K562 (cell line): Measurements from ENCODE around the gene PEX3. TPM values are rescaled to one million over a fixed set of nuclear protein-coding genes. Genes with fewer than 3 reads are reported as not detected.

Source experiments
- ATF1 ChIP-seq, 2 experiments: fragments of 450-650 bp in 1 of 2; IDR thresholded peaks; 2 replicates each; pipeline ENCODE4 v1.6.1; 2016; ENCODE audit warnings: missing compliant biosample characterization in 1 of 2, missing genetic modification characterization in 1 of 2
- CTBP1 ChIP-seq: fragments of 450-650 bp; IDR thresholded peaks from 2 replicates; pipeline ENCODE4 v1.6.1; 2016; ENCODE audit warnings: borderline replicate concordance
- E2F1 ChIP-seq: sonication (generic); formaldehyde crosslinking; IDR thresholded peaks from 2 replicates; pipeline ENCODE4 v1.8.1; 2023; ENCODE audit warnings: mild to moderate bottlenecking, missing genetic modification reagents, moderate library complexity
- GATAD2B ChIP-seq: fragments of 450-650 bp; IDR thresholded peaks from 2 replicates; pipeline ENCODE4 v1.6.1; 2017; ENCODE audit warnings: mild to moderate bottlenecking, borderline replicate concordance
- HNRNPK ChIP-seq: fragments of 200-400 bp; formaldehyde crosslinking; IDR thresholded peaks from one replicate; pipeline ENCODE4 v1.6.1; 2018; ENCODE audit warnings: mild to moderate bottlenecking, low read depth, low read length; ENCODE audit not compliant: poor library complexity, severe bottlenecking
- MYC ChIP-seq, 2 experiments: fragments of 250-450 bp in 1 of 2; sonication (Bioruptor Pico) in 1 of 2; IDR thresholded peaks; 2 replicates each; pipeline versions ENCODE4 v1.5.1 to v1.6.1; 2012 to 2021; ENCODE audit warnings: low read depth in 2 of 2, borderline replicate concordance in 1 of 2, improper control_type of control experiment in 1 of 2, low read length in 1 of 2, mild to moderate bottlenecking in 1 of 2, moderate library complexity in 1 of 2
- NR3C1 ChIP-seq: sonication (generic); formaldehyde crosslinking; IDR thresholded peaks from 2 replicates; pipeline ENCODE4 v1.8.1; 2022; ENCODE audit warnings: missing genetic modification reagents
- OTX1 ChIP-seq: fragments of 450-650 bp; formaldehyde crosslinking; IDR thresholded peaks from 2 replicates; pipeline ENCODE4 v1.4.0; 2022; ENCODE audit warnings: mild to moderate bottlenecking
- POLR2H ChIP-seq: IDR thresholded peaks from 2 replicates; pipeline ENCODE4 v1.6.1; 2016; ENCODE audit warnings: missing genetic modification characterization, low read depth, mild to moderate bottlenecking, control low read depth, missing compliant biosample characterization, moderate library complexity
- POLR3A ChIP-seq: IDR thresholded peaks from 2 replicates; pipeline ENCODE4 v1.6.1; 2011; ENCODE audit warnings: borderline replicate concordance, mild to moderate bottlenecking, moderate library complexity; ENCODE audit not compliant: insufficient read length, insufficient read depth; ENCODE audit errors: extremely low read depth
- RBBP5 ChIP-seq: fragments of 200-600 bp; sonication (generic); IDR thresholded peaks from 2 replicates; pipeline ENCODE4 v1.6.1; 2012; ENCODE audit warnings: borderline replicate concordance, mild to moderate bottlenecking, low read length, control low read depth, inconsistent platforms; ENCODE audit not compliant: insufficient read depth, poor library complexity, severe bottlenecking
- TEAD1 ChIP-seq, 2 experiments: fragments of 450-650 bp in 1 of 2; sonication (generic) in 1 of 2; formaldehyde crosslinking; IDR thresholded peaks; 2 replicates each; pipeline versions ENCODE4 v1.4.0 to v1.8.0; 2020 to 2022; ENCODE audit warnings: mild to moderate bottlenecking in 2 of 2, missing genetic modification reagents in 1 of 2
- ZNF445 ChIP-seq: fragments of 250-450 bp; sonication (Bioruptor Pico); IDR thresholded peaks from 2 replicates; pipeline ENCODE4 v1.4.0; 2020; ENCODE audit warnings: low read depth, mild to moderate bottlenecking, moderate library complexity
- polyA plus RNA-seq, 8 experiments: library from polyadenylated mRNA; depleted of rRNA in 4 of 8; stranded (reverse) in 5 of 8; unstranded in 3 of 8; fragments of >200 nt; fragmentation: Nextera tagmentation in 2 of 8; fragmentation: Illumina TruSeq in 1 of 8; extraction: Ambion mirVana in 2 of 8; extraction: Trizol in 1 of 8; gene quantifications; 2 replicates each; pipeline versions ENCODE4 v1.2.1 to v1.2.3, GENCODE V29; 2011 to 2014; ENCODE audit warnings: inconsistent platforms in 1 of 8, missing spikeins in 1 of 8
- total RNA-seq, 7 experiments: library from RNA; depleted of rRNA in 6 of 7; stranded (reverse); fragments of >200 nt in 6 of 7; fragmentation: Illumina TruSeq in 2 of 7; extraction: Trizol in 2 of 7; gene quantifications; 2 replicates each; pipeline versions ENCODE4 v1.2.1 to v1.2.3, GENCODE V29; 2011 to 2021; ENCODE audit warnings: low replicate concordance in 1 of 7
- TF ChIP-seq, protein P1 (sequence below), 3 experiments: fragments of 200-800 bp in 1 of 3; fragments of 250-450 bp in 1 of 3; fragments of 450-650 bp in 1 of 3; sonication (Bioruptor Pico) in 1 of 3; sonication (Bioruptor generic) in 1 of 3; formaldehyde crosslinking in 1 of 3; IDR thresholded peaks; 2 replicates each; pipeline versions ENCODE4 v1.6.1 to v1.8.0; 2016 to 2022; ENCODE audit warnings: mild to moderate bottlenecking in 2 of 3, missing genetic modification characterization in 2 of 3, missing compliant biosample characterization in 1 of 3, moderate library complexity in 1 of 3
- TF ChIP-seq, protein P2 (sequence below): fragments of 450-650 bp; formaldehyde crosslinking; IDR thresholded peaks from 2 replicates; pipeline ENCODE4 v1.4.0; 2022; ENCODE audit warnings: mild to moderate bottlenecking, moderate library complexity

The PEX3 gene
- total and polyA plus RNA-seq, 9 of the 15 experiments (the other 6 are each of a cell fraction or from before 2014, with no cell fraction given) = 17.3 to 69.6 (median 32.7) TPM

DNA sequence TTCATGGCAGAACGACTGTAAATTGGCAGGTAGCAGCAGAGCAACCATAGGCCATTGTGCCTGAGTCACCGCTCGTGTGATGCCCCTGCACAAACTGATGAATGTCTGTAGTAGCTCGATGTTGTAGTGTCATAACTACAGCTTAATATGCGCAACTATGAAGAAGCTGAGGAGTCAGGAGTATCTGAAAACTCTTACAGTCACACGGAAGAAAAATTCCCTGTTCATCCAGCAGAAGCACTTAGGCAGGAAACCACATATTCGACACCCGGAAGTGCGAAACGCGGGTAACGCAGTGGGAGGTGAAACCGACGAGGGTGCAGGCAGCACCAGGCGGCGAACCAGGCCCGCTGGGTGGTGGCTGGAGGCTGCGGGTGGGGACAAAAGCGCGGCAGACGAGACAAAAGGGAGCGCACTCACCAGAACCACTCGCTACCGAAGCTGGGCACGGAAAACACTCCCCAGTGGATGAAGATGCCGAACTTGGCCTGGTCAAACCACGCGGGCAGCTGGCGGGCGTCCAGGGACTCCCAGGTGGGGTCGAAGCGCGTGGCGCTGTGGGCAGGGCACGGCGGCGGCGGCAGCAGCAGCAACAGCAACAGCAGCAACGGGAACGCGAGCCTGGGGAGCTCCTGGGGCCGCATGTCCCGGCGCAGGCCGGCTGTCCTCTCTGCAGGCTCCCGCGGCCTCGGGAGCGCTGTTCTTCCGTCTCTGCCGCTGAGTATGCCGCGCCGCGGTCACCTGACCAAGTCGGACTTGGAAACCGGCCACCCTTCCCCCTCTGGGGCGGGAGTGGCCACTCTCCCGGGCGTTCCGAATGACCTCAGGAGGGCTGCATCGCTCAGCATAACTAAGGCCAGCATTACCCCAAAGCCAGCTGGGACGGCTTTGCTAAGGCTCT is 60.6 kb downstream of the PEX3 start, which contains the start of gene FUCA2 (continued):
- TF ChIP-seq, protein P1, sequence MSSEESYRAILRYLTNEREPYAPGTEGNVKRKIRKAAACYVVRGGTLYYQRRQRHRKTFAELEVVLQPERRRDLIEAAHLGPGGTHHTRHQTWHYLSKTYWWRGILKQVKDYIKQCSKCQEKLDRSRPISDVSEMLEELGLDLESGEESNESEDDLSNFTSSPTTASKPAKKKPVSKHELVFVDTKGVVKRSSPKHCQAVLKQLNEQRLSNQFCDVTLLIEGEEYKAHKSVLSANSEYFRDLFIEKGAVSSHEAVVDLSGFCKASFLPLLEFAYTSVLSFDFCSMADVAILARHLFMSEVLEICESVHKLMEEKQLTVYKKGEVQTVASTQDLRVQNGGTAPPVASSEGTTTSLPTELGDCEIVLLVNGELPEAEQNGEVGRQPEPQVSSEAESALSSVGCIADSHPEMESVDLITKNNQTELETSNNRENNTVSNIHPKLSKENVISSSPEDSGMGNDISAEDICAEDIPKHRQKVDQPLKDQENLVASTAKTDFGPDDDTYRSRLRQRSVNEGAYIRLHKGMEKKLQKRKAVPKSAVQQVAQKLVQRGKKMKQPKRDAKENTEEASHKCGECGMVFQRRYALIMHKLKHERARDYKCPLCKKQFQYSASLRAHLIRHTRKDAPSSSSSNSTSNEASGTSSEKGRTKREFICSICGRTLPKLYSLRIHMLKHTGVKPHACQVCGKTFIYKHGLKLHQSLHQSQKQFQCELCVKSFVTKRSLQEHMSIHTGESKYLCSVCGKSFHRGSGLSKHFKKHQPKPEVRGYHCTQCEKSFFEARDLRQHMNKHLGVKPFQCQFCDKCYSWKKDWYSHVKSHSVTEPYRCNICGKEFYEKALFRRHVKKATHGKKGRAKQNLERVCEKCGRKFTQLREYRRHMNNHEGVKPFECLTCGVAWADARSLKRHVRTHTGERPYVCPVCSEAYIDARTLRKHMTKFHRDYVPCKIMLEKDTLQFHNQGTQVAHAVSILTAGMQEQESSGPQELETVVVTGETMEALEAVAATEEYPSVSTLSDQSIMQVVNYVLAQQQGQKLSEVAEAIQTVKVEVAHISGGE (CRISPR knock-in tag; IDR thresholded peaks at IDR 0.05) = peak in 1 of 3 experiments; percentile 71; a peak in 2 of 6 replicates
- TF ChIP-seq ATF1 (CRISPR knock-in tag; IDR thresholded peaks at IDR 0.05) = no peak; the same call in 1 of the 2 replicates
- TF ChIP-seq ATF1 (tag; IDR thresholded peaks at IDR 0.05) = peak; percentile 88
- TF ChIP-seq, protein P2, sequence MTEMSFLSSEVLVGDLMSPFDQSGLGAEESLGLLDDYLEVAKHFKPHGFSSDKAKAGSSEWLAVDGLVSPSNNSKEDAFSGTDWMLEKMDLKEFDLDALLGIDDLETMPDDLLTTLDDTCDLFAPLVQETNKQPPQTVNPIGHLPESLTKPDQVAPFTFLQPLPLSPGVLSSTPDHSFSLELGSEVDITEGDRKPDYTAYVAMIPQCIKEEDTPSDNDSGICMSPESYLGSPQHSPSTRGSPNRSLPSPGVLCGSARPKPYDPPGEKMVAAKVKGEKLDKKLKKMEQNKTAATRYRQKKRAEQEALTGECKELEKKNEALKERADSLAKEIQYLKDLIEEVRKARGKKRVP (CRISPR knock-in tag) = no peak
- TF ChIP-seq GATAD2B = peak; percentile 54
- peak; percentile 97 for TF ChIP-seq NR3C1 (CRISPR knock-in tag)
- 0 out of 2 replicates have a peak, but pooled peaks have one; percentile 46 for TF ChIP-seq OTX1 (CRISPR knock-in tag)
- TF ChIP-seq ZNF445 = 0 out of 2 replicates have a peak, but pooled peaks have one; percentile 57
- TF ChIP-seq HNRNPK = no peak
- TF ChIP-seq MYC (IDR thresholded peaks at IDR 0.05; ENCODE audit: low read depth, low read length) = peak; percentile 91
- peak; percentile 99 for TF ChIP-seq MYC (CRISPR knock-in tag; IDR thresholded peaks at IDR 0.05; ENCODE audit: borderline replicate concordance, low read depth)
- peak; percentile 71; the same call in 1 of the 2 replicates for TF ChIP-seq CTBP1
- peak in 1 of 2 experiments; percentile 90; a peak in 2 of 4 replicates for TF ChIP-seq TEAD1 (CRISPR knock-in tag; IDR thresholded peaks at IDR 0.05)
- TF ChIP-seq RBBP5 = peak; percentile 92
- TF ChIP-seq POLR3A = no peak
- TF ChIP-seq POLR2H (tag) = peak; percentile 82
- no peak for TF ChIP-seq E2F1 (CRISPR knock-in tag)
